ENCODE measurements around the gene TRMT1.

Gene TRMT1

DNA sequence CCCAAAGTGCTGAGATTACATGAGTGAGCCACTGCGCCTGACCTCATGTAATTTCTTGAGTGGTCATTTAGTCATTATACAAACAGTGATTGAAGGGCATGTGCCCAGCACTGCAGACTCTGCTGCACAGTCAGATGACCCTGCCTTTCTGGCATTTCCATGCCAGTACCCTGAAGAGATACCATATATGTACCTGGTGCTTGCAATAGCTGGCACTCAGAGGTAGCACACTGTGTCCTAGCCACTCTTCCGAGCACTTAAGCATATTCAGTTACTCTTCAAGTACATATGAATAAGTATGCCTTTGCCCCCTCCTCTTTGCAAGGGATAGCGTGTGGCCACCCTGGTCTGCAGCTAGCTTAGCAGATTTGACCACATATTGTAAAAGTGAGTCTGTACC is 18.1 kb upstream of the TRMT1 start:
- TF ChIP-seq, protein P1, sequence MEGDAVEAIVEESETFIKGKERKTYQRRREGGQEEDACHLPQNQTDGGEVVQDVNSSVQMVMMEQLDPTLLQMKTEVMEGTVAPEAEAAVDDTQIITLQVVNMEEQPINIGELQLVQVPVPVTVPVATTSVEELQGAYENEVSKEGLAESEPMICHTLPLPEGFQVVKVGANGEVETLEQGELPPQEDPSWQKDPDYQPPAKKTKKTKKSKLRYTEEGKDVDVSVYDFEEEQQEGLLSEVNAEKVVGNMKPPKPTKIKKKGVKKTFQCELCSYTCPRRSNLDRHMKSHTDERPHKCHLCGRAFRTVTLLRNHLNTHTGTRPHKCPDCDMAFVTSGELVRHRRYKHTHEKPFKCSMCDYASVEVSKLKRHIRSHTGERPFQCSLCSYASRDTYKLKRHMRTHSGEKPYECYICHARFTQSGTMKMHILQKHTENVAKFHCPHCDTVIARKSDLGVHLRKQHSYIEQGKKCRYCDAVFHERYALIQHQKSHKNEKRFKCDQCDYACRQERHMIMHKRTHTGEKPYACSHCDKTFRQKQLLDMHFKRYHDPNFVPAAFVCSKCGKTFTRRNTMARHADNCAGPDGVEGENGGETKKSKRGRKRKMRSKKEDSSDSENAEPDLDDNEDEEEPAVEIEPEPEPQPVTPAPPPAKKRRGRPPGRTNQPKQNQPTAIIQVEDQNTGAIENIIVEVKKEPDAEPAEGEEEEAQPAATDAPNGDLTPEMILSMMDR (IDR thresholded peaks at IDR 0.05): no peak
- no peak for DNase-seq (ENCODE audit: low spot score)
- Histone ChIP-seq H3K27ac (no peak overlapping the region), H3K4me3 (no peak overlapping the region)

DNA sequence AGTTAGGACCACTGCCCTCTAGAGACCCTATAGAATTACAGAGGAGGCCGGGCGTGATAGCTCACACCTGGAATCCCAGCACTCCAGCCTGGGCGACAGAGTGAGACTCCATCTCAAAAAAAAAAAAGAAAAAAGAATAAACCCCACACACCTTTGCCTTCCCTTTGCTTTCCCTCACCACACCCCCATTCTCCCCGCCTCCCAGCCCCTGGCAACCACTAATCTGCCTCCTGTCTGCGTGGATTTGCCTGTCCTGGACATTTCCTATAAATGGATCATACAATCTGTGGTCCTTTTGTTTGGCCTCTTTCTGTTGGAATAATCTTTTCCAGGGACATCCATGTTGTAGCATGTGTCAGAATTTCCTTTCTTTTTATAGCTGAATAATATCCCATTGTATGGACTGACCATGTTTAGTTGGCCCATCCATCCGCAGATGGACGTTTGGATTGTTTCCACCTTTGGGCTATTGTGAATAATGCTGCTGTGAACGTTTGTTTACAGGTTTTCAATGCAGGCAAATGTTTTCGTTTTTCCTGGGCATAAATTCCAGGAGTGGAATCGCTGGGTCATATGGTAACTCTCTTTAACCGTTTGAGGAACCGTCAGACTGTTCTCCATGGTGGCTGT is 16.8 kb upstream of the TRMT1 start:
- TF ChIP-seq, protein P1 (IDR thresholded peaks at IDR 0.05): no peak
- DNase-seq (ENCODE audit: low spot score): no peak

DNA sequence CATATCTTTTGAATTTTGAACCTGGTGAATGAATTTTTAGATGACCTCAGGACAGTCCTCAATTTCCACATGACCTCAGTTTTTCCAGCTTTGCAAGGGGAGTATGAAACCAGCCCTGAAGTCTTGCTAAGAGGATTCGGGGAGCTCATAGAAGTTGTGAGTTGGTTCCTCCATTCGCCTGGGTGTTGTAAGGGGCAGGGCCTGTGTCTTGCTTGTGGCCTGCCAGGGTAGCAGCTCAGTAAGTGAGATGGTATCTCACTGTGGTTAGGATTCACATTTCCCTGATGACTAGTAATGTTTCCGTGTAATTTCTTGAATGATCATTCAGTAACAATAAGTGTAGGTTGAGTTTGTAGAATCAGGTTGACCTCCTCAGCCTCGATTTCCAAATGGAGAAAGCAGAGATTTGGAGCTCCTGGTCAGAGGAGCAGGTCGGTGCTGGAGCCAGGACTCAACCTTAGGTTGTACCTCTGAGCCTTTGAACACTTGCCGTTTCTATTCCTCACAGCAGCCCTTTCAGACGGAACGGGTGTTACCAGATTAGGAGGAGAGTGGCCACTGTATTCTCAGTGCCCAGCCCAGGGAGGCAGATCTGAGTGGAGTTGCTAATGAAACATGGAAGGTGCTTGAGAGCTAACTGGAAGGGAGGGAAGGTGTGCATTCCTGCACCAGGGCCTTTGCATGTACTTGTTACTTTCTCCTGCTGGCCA is 16.1 kb upstream of the TRMT1 start:
- TF ChIP-seq, protein P1 (IDR thresholded peaks at IDR 0.05): no peak
- Histone ChIP-seq H3K27ac (no peak overlapping the region), H3K4me3 (no peak overlapping the region)
- no peak for DNase-seq (ENCODE audit: low spot score)

More for the DNA sequence above, 16.8 kb upstream of the TRMT1 start:
- no peak overlapping the region for H3K27ac ChIP-seq
- no peak overlapping the region for H3K4me3 ChIP-seq

DNA sequence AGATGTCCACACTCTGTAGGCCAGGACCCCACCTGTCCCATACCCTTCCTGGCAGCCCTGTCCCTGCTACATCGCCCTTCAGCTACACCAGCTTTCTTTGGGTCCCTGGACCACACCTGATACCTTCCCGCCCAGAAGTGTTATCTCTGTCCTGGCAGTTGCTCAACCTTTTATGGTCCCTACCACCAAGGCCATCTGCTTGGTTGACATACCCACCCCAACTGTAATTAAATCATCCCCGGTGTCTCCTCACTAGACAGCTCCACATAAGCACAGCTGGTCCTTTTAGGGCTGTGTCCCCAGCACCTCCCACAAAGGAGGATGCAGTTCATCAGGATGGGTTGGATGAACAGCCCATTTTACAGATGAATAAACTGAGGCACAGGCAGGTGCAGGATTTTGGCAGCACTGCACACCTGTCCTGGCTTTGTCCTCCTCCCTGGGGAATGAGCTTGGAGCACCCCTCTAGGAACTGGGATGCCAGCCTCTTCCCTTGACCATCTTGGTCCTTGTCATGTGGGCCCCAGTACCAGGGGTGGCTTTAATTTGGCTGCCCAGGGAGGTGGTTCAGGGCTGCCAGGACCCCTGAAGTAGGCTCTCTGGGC is 14.4 kb upstream of the TRMT1 start:
- no peak for DNase-seq (ENCODE audit: low spot score)
- TF ChIP-seq, protein P1 (IDR thresholded peaks at IDR 0.05): no peak
- Histone ChIP-seq H3K27ac (no peak overlapping the region), H3K4me3 (no peak overlapping the region)

DNA sequence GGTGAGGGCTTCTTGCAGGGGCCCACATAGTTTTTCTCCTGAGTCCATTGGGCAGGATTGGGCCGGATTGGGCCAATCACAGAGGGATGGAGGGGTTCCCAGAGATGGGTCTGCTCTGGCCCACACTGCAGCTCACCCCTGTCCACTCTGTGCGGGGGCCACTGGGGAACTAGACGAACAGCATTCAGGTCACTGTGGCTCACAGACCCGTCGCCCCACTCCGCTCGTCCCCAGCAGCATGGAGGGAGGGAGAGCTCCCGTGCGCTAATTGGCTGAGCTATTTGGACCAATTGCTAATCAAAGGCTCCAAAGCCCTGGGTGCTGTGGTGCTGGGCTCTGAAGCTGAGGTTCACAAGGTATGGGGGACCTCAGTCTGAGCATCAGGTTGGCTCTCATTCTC is 12.8 kb upstream of the TRMT1 start:
- no peak for DNase-seq (ENCODE audit: low spot score)
- Histone ChIP-seq H3K27ac (no peak overlapping the region), H3K4me3 (no peak overlapping the region)
- TF ChIP-seq, protein P1 (IDR thresholded peaks at IDR 0.05): no peak

DNA sequence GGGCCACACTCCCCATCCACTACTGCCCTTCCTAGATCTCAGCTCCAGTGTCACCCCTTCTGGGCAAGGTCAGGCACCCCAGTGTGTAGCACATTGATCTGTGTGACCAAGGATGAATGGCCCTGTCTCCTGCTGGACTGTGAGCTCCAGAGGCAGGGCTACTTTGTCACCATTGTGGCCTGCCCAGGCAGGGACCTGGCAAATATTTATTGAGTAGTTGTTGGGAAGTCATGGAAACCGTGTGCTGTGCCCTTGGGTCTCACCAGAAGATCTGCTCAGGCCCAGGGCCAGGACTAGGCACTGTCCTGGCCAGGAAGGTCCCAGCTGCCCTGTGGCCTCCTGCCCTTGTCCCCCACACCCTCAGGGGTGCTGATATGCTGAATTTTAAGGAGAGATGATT is 12.0 kb upstream of the TRMT1 start:
- TF ChIP-seq, protein P1 (IDR thresholded peaks at IDR 0.05): no peak
- H3K27ac ChIP-seq: no peak overlapping the region

More for the DNA sequence above, 12.0 kb upstream of the TRMT1 start:
- H3K4me3 ChIP-seq: no peak overlapping the region
- DNase-seq (ENCODE audit: low spot score): no peak
